ENCODE data around the gene EPN2.

DNA sequence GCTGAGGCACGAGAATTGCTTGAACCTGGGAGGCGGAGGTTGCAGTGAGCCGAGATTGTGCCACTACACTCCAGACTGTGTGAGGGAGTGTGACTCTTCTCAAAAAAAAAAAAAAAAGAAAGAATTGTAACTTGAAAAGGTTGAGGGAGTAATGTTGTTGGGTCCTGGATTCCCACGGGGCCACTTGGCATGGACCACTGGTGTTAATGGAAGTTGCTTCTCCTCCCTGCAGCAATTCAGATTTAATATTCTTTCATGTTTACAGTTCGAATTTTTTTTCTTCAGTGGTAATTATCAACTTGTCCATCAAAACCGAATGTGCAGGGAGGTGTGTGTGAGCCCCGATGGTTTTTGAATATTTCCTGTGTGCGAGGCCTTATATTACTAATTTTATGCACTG lies 7.2 kb downstream of the EPN2 start:
- no peak for TF ChIP-seq CTCF (IDR thresholded peaks at IDR 0.05 in 4 of 5, conservative IDR thresholded peaks at IDR 0.05 in 1 of 5)
- TF ChIP-seq POLR2A (IDR thresholded peaks at IDR 0.05), result no peak
